ENCODE data around the gene PKLR. TPM values are rescaled to one million over a fixed set of nuclear protein-coding genes. Genes with fewer than 3 reads are reported as not detected.

The PKLR gene
- total and polyA plus RNA-seq, 4 donors: 10.4 to 56.1 (median 40.6) TPM

DNA sequence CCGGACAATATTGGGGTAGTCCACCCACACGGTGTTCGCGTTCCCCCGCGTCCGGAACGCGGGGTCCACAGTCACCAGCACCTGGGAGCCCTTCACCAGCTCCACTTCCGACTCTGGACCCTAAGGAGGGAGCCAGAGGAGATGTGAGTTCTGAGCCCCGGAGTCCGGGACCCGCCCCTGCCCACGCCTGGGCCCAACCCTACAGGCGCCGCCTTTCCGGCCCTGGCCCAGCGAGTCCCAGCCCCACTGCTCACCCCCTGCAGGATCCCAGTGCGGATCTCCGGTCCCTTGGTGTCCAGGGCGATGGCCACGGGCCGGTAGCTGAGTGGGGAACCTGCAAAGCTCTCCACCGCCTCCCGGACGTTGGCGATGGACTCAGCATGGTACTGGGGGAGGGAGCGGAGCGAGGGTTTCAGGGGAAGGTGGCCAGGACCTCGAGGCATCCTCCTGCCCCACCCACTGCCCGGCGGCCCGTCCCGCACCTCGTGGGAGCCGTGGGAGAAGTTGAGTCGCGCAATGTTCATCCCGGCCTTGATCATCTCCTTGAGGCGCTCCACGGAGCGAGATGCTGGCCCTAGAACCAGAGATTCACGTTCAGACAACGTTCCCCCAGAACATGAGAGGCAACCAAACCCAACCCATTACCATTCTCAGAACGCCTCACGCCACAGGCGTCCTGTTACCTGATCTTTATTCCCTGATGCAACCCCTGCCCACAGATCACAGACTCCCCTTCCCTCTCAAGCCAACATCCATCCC, 5.9 kb downstream of the PKLR start:
- DNase-seq (ENCODE audit: low spot score): no peak
- Histone ChIP-seq H3K27ac (ENCODE audit: low read depth in 1 of 2, low read length in 2 of 2) (no peak overlapping the region), H3K9ac (ENCODE audit: low read depth in 1 of 2, low read length in 2 of 2) (no peak overlapping the region), H3K9me3 (ENCODE audit: control insufficient read depth in 4 of 4, low read length in 3 of 4) (no peaks in the 10 kb centered on the region), H3K4me1 (ENCODE audit: control insufficient read depth in 4 of 4, insufficient read depth in 4 of 4, low read length in 3 of 4) (peaks cover 0 to 21% (median 8%) of the 10 kb centered on the region in 4 donors), H3K4me3 (ENCODE audit: low read depth in 1 of 3, low read length in 3 of 3) (no peak overlapping the region), H3K36me3 (ENCODE audit: control insufficient read depth in 4 of 4, insufficient read depth in 3 of 4, low read depth in 1 of 4, low read length in 3 of 4) (peaks cover 0 to 45% (median 25%) of the 10 kb centered on the region in 4 donors), H3K27me3 (ENCODE audit: control insufficient read depth in 4 of 4, insufficient read depth in 4 of 4, low read length in 3 of 4) (no peaks in the 10 kb centered on the region)
- TF ChIP-seq, protein P1, sequence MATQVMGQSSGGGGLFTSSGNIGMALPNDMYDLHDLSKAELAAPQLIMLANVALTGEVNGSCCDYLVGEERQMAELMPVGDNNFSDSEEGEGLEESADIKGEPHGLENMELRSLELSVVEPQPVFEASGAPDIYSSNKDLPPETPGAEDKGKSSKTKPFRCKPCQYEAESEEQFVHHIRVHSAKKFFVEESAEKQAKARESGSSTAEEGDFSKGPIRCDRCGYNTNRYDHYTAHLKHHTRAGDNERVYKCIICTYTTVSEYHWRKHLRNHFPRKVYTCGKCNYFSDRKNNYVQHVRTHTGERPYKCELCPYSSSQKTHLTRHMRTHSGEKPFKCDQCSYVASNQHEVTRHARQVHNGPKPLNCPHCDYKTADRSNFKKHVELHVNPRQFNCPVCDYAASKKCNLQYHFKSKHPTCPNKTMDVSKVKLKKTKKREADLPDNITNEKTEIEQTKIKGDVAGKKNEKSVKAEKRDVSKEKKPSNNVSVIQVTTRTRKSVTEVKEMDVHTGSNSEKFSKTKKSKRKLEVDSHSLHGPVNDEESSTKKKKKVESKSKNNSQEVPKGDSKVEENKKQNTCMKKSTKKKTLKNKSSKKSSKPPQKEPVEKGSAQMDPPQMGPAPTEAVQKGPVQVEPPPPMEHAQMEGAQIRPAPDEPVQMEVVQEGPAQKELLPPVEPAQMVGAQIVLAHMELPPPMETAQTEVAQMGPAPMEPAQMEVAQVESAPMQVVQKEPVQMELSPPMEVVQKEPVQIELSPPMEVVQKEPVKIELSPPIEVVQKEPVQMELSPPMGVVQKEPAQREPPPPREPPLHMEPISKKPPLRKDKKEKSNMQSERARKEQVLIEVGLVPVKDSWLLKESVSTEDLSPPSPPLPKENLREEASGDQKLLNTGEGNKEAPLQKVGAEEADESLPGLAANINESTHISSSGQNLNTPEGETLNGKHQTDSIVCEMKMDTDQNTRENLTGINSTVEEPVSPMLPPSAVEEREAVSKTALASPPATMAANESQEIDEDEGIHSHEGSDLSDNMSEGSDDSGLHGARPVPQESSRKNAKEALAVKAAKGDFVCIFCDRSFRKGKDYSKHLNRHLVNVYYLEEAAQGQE (IDR thresholded peaks at IDR 0.05): no peak
- TF ChIP-seq YY1 (IDR thresholded peaks at IDR 0.05) (no peak), FOXA1 (IDR thresholded peaks at IDR 0.05) (no peak), HNF4A (conservative IDR thresholded peaks at IDR 0.05) (no peak), RAD21 (IDR thresholded peaks at IDR 0.05) (no peak), FOXA2 (IDR thresholded peaks at IDR 0.05) (no peak), TAF1 (conservative IDR thresholded peaks at IDR 0.05) (no peak), NR2F2 (IDR thresholded peaks at IDR 0.05) (no peak), SP1 (IDR thresholded peaks at IDR 0.05) (no peak), JUND (IDR thresholded peaks at IDR 0.05) (no peak), GABPA (IDR thresholded peaks at IDR 0.05 in 1 of 2, conservative IDR thresholded peaks at IDR 0.05 in 1 of 2) (no peak), HNF4G (IDR thresholded peaks at IDR 0.05) (no peak)
- TF ChIP-seq, protein P2, sequence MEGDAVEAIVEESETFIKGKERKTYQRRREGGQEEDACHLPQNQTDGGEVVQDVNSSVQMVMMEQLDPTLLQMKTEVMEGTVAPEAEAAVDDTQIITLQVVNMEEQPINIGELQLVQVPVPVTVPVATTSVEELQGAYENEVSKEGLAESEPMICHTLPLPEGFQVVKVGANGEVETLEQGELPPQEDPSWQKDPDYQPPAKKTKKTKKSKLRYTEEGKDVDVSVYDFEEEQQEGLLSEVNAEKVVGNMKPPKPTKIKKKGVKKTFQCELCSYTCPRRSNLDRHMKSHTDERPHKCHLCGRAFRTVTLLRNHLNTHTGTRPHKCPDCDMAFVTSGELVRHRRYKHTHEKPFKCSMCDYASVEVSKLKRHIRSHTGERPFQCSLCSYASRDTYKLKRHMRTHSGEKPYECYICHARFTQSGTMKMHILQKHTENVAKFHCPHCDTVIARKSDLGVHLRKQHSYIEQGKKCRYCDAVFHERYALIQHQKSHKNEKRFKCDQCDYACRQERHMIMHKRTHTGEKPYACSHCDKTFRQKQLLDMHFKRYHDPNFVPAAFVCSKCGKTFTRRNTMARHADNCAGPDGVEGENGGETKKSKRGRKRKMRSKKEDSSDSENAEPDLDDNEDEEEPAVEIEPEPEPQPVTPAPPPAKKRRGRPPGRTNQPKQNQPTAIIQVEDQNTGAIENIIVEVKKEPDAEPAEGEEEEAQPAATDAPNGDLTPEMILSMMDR (IDR thresholded peaks at IDR 0.05; ENCODE audit: low read depth, low read length, missing input control): no peak
- TF ChIP-seq, protein P3, sequence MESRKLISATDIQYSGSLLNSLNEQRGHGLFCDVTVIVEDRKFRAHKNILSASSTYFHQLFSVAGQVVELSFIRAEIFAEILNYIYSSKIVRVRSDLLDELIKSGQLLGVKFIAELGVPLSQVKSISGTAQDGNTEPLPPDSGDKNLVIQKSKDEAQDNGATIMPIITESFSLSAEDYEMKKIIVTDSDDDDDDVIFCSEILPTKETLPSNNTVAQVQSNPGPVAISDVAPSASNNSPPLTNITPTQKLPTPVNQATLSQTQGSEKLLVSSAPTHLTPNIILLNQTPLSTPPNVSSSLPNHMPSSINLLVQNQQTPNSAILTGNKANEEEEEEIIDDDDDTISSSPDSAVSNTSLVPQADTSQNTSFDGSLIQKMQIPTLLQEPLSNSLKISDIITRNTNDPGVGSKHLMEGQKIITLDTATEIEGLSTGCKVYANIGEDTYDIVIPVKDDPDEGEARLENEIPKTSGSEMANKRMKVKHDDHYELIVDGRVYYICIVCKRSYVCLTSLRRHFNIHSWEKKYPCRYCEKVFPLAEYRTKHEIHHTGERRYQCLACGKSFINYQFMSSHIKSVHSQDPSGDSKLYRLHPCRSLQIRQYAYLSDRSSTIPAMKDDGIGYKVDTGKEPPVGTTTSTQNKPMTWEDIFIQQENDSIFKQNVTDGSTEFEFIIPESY (IDR thresholded peaks at IDR 0.05): no peak
- TF ChIP-seq, protein P4, sequence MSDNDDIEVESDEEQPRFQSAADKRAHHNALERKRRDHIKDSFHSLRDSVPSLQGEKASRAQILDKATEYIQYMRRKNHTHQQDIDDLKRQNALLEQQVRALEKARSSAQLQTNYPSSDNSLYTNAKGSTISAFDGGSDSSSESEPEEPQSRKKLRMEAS (IDR thresholded peaks at IDR 0.05): no peak
- TF ChIP-seq, protein P5, sequence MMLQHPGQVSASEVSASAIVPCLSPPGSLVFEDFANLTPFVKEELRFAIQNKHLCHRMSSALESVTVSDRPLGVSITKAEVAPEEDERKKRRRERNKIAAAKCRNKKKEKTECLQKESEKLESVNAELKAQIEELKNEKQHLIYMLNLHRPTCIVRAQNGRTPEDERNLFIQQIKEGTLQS (IDR thresholded peaks at IDR 0.05): no peak
- 62% methylated on average over 47 of the region's 47 CpGs for WGBS
